B cell (primary cell): ENCODE results near the gene PLA2R1.

Source experiments
- EZH2 ChIP-seq: IDR thresholded peaks from 2 replicates; pipeline ENCODE4 v1.6.1; 2012; ENCODE audit warnings: borderline replicate concordance, low read depth, mild to moderate bottlenecking, moderate library complexity, low read length; ENCODE audit not compliant: insufficient read depth, poor library complexity, severe bottlenecking
- TF ChIP-seq, protein P1 (sequence below): fragments of 200-600 bp; IDR thresholded peaks from one replicate; pipeline ENCODE4 v1.8.0; 2022; ENCODE audit warnings: antibody characterized with exemption, mild to moderate bottlenecking

- TF ChIP-seq, protein P1, sequence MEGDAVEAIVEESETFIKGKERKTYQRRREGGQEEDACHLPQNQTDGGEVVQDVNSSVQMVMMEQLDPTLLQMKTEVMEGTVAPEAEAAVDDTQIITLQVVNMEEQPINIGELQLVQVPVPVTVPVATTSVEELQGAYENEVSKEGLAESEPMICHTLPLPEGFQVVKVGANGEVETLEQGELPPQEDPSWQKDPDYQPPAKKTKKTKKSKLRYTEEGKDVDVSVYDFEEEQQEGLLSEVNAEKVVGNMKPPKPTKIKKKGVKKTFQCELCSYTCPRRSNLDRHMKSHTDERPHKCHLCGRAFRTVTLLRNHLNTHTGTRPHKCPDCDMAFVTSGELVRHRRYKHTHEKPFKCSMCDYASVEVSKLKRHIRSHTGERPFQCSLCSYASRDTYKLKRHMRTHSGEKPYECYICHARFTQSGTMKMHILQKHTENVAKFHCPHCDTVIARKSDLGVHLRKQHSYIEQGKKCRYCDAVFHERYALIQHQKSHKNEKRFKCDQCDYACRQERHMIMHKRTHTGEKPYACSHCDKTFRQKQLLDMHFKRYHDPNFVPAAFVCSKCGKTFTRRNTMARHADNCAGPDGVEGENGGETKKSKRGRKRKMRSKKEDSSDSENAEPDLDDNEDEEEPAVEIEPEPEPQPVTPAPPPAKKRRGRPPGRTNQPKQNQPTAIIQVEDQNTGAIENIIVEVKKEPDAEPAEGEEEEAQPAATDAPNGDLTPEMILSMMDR = no peak
- no peak for TF ChIP-seq EZH2
Observed at GRCh38 chr2:159985656-159986055, 76.8 kb downstream of the PLA2R1 start.
